SH-SY5Y (cell line): ENCODE data around the gene CNTN2.

ENCODE experiments used
- GATA2 ChIP-seq: IDR thresholded peaks from 2 replicates; pipeline ENCODE4 v1.6.1; 2011; ENCODE audit warnings: mild to moderate bottlenecking, low read depth, low read length
- GATA3 ChIP-seq: IDR thresholded peaks from 2 replicates; pipeline ENCODE4 v1.6.1; 2011; ENCODE audit warnings: low read depth, mild to moderate bottlenecking, low read length, moderate library complexity

DNA sequence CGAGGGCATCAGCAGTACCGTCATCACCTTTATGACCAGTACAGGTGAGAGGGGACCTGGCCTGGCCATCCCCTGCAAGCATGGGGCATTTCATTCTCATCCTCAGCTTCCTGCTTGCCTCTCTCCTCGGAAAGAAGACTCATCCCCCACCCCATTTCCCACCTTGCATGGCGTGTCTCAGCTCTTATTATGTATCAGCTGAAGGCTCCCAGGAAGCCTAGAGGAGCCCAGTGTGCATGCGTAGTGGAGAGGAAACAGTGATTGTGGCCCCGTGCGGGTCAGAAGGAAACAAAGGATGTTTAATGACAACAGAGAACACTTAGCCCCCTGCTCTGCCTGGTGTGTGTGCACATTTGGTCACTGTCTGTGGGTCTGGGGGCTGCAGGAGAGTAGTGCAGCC lies 40.3 kb upstream of the CNTN2 start:
- TF ChIP-seq GATA3 (no peak), GATA2 (no peak)
